HUDEP-2 (cell line): ENCODE data around the gene DIPK1A.

ENCODE experiments used
- DNase-seq, 76 experiments: peaks; one replicate each; lab custom pipeline; 2025; ENCODE audit not compliant: unreplicated experiment in 76 of 76; lab: John Stamatoyannopoulos, UW

DIPK1A gene

DNA sequence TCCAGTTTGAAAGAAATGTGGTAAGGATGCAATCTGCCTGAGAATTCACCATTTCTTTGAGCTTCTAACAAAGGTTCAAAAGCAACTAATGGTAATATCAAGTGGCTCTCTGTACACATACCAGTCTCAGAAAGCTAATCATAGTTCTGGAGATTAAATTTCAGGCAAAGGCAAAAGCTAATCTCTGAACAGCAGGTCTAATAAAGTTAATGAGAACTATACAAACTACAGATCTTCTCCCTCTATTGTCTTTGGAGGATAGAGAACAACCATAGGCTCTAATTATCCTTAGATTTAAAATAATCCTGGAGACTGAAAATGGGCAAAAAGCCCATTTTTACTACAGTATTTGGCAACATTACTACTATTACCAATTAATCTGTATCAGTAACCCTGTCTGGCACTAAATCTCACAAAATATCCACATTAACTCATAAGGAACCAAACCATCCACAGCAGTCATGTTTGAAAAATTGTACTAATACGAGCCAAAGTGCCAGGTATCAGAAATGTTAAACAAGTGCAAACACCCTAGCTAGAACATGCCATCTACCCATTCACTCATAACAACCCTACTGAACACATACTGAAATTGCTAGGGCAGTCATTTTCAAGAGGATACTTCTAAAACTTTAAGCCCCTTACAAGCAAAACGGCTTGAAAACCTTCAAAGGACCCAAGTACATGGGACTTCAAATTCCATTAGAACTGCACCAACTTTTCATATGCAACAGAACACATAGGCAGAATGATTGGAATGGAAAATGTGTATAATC lies 4.8 kb downstream of the DIPK1A start:
- no peak for DNase-seq

DNA sequence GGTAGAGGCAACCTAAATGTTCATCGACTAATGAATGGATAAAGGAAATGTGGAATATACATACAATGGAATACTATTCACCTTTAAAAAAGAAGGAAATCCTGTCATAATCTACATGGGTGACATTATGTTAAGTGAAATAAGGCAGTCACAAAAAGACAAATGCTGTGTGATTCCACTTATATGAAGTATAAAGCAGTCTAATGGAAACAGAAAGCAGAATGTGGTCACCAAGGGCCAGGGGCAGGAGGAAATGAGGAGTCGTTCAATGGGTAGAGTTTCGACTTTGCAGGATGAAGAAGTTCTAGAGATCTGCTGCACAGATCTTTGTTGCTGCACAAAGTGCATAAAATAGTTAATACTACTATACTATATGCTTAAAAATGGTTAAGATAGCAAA lies 7.8 kb downstream of the DIPK1A start:
- no peak for DNase-seq

DNA sequence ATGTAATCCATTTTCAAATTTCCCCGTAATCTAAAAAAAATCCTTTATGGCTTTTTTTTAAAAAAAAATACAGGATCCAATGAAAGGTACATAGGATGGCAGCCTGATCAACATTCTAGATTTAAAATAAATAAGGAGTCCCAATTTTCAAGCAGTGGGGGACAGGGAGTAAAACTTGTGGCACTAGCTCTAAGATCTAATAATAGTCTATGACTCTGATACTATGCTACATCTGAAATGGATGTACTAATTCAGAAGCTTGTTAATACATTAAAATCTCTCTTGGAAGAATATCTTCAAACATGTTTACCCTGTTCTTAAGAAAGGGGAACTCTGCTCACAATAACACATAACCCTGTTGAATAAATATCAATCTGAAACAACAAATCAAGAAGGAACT lies 8.5 kb downstream of the DIPK1A start:
- DNase-seq = no peak

DNA sequence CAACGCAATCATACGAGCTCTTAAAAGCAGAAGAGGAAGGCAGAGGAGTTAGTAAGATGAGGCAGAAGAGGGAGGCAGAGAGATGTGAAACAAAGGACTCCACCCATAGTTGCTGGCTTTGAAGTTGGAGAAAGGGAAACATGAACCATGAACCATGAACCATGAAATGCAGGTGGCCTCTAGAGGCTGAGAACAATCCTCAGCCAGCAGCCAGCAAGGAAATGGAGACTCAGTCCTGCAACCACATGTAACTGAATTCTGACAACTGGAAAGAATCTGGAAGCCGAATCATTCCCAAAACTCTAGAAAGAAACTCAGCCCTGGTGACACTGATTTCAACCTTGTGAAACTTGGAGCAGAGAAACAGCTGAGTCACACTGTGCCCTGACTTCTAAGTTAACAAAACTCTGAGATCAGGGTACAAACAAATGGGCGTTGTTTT lies 10.1 kb downstream of the DIPK1A start:
- no peak for DNase-seq

DNA sequence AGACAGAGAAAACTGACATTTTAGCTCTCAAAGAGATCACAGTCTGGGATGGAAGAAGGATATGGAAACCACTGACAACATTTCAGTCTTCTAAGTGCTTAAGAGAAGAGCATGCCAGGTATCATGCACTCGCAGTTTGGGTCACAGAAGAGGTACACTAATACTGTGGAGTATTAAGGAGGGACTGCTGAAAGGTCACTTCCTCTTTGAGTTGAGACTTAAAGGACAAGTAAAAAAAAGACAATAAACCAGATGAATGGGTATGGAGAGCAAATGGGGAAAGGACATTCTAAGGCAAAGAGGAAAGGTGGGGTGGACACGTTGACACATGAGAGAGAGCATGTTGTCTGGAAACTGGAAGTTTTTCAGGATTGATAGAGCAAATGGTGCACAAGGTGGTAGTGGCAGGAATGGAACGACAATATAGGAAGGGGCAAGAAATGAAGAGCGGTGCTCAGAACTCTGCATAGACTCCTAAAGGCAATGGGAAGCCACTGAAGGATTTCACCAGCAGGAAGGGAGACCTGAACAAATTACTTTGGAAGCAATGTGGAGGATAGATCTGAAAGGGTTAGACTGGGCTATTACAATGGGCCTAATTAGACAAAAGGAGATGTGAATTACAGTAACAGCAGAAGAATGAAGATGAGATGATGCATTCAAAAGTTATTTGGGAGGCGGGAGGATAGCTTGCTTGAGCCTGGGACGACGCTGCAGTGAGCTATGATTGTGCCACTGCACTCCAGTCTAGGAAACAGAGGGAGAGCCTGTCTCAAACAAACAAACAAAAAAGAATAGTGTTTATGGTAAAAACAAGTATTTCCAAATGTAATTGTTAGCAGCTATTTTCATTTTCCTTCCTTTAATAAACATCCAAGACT lies 11.1 kb downstream of the DIPK1A start:
- DNase-seq = no peak

DNA sequence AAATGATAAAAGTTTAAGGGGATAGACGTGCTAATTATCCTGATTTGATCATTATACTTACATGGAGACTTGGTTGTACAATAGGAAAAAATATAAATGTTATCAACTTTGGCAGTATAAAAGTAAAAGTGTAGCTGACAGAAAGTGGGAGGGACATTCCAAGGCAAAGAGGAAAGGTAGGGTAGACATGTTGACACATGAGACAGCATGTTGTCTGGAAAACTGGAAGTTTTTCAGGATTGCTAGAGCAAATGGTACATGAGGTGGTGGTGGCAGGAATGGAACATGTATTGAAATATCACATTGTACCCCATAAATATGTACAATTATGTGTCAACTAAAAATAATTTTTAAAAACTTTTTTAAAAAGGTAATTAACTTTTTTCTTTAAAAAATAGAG lies 13.2 kb downstream of the DIPK1A start:
- no peak for DNase-seq

DNA sequence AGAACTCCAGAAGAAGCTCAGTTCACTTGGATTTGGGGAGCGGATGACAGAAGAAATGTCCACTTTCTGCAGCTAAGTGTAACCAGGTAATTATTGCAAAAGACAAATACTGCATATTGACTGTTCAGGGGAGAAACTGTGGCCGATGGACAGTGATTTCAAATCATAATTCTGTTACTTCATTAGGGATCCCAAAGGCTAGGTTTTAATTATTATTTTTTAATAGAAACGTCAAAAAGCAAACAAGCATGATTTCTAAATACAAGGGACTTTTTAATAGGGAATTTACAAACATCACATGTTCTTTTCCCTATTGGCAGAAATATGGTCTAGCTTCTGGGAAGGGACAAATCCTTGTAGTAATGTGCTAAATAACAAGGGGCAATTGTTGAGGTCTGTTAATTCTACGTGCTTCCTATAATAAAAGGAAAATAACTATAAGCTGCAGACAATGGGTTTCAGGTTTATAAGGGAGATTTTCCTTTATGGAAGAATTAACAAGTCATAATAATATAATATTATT lies 15.5 kb downstream of the DIPK1A start:
- no peak for DNase-seq

DNA sequence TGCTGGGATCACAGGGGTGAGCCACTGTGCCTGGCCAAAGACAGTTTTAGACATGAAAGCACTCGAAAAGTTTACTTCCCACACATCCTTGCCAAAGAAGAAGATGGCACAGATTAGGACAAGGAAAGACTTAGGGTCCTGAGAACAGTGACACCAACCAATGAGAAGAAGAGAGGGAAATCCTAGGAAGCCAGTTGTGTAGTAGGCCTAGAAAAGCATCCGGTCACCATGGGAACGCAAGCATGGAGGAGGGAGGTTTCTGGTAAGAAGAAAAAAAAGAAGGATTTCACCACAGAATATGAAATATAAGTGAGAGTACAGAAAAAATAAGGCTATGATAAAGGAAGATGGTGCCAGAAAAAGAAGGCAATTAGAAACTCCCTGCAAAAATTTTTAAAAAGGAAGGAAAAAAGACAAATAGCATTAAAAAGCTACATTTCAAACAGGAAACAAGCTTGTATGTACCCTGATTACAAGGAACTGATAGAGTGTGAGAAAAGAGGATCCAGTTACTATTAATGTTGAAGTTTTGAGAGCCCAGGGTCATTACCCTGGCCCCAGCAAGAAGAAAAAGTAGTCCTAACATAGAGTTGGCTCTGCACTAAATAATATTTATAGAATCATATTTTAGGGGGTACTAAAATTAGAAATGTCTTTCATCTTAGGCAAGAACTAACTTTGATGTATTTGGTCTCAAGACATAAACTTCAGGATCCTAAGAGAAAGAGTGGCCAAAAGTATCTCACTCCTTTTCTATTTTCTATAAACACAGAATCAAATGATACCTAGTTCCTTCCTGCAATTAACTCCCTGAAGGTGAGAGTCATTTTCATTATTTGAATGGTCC lies 16.1 kb downstream of the DIPK1A start:
- DNase-seq = no peak

DNA sequence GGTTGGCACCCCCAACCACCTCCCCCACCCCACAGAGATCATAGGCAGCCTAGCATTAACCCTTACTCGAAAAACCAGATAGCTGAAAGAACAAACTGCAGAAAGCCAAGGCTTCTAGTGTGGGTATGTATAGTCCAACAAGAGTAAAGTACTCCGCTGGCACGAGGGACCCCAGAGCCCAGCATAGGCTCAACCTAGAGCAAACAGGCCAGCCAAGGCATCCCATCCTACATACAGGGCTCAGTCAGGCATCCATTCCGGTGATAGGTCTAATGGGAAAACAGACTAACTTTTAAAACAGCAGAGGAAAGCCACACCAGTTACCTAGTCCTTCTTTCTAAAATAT lies 17.8 kb downstream of the DIPK1A start:
- DNase-seq = no peak

DNA sequence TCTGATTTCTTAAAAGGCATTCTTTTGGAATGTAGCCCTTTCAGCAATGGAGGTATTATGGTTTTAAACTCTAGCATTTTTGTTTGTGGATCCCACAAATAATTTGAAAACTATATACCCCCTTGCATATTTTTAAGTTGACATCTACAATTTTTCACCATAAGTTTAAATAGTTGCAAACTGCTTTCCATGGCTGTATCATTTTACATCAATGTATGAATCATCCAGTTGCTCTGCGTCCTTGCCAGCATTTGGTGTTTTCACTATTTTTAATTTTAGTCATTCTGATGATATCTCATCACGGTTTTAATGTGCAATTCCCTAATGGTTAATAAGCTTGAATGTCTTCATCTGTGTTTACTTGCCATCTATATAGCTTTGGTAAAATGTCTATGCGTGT lies 20.7 kb downstream of the DIPK1A start:
- no peak for DNase-seq

DNA sequence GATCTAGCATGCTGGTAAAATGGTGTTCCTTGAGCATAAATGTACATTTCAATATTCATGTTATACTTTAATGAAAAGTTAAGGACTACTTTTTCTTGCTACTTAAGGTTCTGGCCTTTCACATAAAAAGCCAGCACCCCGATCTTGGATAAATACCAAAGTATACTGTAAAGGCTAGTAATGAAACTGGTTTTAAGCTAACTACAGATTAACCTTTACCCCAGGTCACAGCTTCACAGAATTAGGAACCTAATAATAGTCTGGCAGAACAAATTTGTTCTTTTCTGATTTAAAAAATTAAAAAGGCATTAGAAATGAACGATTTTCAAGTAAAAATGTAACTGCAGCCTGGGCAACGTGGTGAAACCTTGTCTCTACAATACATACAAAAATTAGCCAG lies 23.5 kb downstream of the DIPK1A start:
- no peak for DNase-seq

DNA sequence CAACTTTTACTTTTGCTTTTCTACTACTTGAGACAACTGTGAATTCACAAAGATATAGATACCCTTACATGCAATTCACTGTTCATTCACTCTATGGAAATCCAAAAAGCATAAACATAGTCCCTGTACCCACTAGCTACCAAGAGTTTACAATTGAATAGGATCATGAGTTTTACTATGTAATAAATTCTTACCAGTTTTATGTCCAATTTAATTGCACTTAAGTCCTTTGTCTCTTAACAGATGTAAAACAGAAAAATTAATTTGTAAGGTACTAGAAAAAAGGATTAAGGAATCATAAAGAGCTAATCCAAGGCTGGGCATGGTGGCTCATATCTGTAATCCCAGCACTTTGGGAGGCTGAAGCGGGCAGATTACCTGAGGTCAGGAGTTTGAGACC lies 24.4 kb downstream of the DIPK1A start:
- DNase-seq = no peak

DNA sequence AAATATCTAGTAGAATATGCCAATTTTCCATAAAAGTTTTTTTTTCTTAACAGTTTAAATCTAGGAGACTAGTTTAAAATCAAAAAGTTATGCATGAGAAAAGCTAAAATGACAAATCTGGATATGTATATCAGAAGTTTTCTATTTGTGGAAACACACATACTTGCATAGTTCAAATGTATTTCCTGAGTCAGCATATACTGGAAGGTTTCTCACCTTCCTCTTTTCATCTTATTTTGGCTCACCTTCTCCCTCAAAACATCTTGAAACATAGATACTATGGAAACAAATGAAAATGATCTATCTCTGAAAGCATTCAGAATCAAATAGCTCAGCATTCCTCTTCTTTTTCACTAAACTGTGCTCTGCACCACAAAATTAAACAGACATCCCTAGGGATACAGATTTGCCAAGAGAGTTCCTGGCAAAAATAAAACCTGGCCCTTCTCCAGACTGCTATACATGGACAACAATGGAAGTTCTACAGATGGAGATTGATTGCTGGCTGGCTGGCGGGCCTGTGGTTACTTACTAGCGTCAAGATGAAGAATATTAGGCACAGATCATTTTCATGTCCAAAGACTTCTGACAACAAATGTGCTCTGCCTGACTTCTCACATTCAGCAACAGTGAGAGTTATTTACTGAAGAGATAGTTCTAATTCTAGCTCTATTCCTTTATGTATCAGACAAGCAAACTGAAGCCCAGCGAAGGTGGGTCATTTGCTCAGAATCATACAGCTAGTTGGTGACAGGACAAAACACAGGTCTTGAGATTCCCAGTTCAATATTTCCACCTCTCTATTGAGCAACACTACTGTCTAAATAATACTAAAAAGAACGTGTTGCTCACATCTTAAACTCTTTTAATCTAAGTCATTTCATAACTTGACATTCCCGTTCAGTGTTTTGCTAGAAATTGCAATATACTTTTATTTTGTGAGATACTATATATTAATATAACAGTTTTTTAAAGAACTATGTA lies 26.6 kb downstream of the DIPK1A start:
- no peak for DNase-seq

DNA sequence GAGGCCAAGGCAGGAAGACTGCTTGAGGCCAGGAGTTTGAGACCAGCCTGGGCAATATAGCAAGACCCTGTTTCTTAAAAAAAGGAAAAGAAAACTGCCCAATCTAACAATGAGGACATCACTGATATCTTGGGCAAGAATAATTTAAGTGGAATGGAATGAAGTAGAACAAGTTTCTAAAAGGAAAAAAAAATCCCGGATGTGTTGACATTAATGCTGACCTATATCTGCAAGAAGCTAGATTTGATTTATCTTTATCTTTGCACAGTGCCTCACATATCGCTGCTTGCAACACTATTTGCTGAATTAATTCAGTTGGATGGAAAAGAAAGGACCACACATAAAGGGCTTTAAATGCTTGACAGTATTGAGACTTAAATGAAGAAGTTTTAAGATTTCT lies 27.8 kb downstream of the DIPK1A start:
- DNase-seq = no peak

DNA sequence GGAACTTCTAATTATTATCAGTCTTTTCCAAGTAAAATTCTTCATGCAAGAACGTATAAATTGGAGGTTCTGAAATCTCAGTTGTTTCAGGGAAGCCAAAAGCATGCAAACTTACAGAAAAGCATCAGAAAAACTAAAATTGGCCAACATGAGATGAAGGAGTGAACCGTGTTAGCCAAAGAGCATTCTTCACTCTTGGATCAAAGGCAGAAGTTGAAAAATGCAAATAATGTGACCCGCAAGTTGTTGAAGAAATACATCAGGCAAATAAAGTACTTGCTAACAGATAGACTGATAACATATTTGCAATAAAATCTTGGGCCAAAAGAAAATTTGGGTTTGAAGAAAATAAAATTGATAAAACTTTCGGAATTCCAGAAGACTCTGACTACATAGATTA lies 29.6 kb downstream of the DIPK1A start:
- no peak for DNase-seq

DNA sequence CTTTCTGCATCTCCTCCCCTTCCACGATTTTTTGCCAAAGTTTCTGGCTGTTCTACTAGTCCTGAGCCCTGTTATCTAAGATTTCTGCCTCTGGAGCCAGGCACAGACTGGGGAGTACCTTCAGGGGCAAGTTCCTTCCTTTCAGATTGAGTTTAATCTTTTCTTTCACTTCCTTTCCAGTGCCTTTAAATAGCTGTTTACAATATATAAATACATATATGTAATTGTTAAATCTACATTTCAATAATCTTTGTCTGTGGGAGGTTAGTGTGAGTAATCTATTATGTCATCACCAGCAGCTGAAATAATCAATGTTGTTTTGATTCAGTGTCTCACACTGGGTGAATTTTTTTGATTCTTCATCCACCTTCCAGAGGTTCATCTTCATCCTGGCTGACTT lies 31.8 kb downstream of the DIPK1A start:
- DNase-seq = no peak

DNA sequence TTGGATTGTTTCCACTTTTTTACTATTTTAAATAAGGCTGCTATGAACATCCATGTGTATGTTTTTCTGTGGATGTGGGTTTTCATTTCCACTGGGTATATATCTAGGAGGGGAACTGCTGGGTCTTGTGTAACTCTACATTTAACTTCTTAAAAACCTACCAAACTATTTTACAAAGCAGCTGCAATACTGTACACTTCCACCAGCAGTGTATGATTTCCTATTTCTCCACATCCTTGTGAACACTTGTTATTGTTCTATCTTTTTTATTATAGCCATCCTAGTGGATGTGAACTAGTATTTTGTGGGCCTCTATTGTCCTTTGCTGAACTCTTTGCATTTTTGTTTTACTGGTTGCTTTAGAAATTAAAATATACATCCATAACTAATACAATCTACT lies 33.4 kb downstream of the DIPK1A start:
- no peak for DNase-seq

DNA sequence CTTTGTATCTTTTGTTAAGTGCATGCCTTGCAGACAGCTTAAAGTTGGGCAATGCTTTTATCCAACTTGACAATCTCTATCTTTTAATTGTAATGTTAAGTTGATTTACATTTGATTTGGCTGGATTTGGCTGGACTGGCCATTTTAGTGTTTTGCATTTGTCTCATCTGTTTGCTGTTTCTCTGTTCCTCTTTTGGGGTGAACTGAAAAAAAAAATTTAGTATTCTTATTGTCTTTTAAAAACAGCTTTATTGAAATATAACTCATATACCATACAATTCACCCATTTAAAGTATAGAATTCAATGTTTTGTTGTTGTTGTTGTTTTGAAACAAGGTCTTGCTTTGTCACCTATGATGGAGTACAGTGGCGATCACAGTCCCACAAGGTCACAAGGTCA lies 34.4 kb downstream of the DIPK1A start:
- no peak for DNase-seq

DNA sequence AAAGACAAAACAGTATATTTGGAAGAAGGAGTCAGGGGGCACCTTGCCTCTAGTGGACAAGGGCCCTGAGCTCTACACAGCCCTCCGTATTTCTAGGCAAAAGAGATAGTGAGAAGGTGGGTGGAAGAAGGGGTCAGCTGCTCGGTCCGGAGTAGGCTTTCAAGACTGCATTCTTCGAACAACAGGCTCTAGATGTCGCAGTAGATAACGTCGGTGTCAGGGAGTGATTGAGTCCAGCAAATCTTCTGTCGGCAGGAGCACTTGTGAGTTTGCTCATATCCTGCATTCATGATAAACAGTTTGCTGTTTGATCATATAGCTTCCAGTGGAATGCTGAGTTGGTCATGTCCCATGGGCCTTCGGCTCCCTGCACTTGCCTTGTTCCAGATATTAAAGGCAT lies 36.8 kb downstream of the DIPK1A start:
- no peak for DNase-seq

DNA sequence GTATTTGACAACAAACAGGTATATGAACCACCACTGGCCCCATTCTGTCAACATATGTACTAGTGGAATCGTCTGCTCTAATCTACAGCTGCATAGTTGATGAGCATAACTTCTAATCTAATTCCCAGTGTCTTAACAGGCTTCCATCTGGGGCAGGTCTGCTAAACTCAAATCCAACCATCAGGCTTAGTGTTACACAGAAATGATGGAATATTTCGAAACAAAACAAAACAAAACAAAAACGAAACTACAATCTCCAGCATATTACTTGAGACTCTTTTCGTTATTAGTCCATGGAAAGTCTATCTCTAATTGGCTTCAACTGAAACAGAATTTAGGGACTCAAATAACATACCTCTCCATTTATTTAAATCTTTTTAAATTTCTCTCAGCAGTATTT lies 37.6 kb downstream of the DIPK1A start:
- no peak for DNase-seq
